GM12891 (cell line): ENCODE data around the gene SYNDIG1L.

ENCODE experiments used
- POLR2A ChIP-seq: IDR thresholded peaks from 2 replicates; pipeline ENCODE4 v1.6.1; 2011; ENCODE audit warnings: low read depth, low read length, control low read depth
- POLR2AphosphoS5 ChIP-seq: IDR thresholded peaks from 2 replicates; pipeline ENCODE4 v1.6.1; 2011; ENCODE audit warnings: low read depth, low read length, control low read depth
- SPI1 ChIP-seq: IDR thresholded peaks from 2 replicates; pipeline ENCODE4 v1.6.1; 2011; ENCODE audit warnings: low read depth, low read length, control low read depth
- TAF1 ChIP-seq: IDR thresholded peaks from 2 replicates; pipeline ENCODE4 v1.6.1; 2011; ENCODE audit warnings: low read depth, low read length, control low read depth

DNA sequence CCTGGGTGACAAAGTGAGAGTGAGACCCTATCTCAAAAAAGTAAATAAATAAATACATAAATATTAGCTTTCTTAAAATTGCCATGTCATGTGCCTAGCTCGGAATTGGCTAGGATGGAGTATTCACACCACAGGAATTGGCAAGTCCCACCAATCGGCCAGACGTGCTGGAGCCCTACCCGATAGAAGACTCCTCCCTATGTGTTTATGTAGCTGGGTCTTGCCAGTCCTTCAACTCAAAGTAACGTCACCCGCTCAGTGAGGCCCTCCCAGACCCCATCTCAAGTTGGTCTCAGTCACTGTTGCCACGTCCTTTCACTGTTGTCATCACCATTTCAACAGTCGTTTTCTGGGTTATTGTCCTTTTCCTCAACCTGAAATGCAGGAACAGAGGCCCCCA lies 57.6 kb downstream of the SYNDIG1L start:
- TF ChIP-seq POLR2A (no peak), POLR2AphosphoS5 (no peak), SPI1 (no peak), TAF1 (no peak)
